B cell (primary cell): ENCODE results near the gene TBXAS1. TPM values are rescaled to one million over a fixed set of nuclear protein-coding genes. Genes with fewer than 3 reads are reported as not detected.

Experiments used
- ATAC-seq: fragments of 200-7000 bp; cut with Tn5 transposase; one replicate; pipeline ENCODE4 v1.10.0; 2021; ENCODE audit warnings: low read depth, mild to moderate bottlenecking, moderate number of reproducible peaks, moderate library complexity
- CTCF ChIA-PET: fragments of 350-600 bp; sonication (Branson Sonifier 250); formaldehyde crosslinking; loops from one replicate; lab custom pipeline; 2021; ENCODE audit warnings: antibody characterized with exemption, inconsistent platforms; lab: Charles Lee
- POLR2A ChIA-PET: fragments of 350-600 bp; sonication (Branson Sonifier 250); formaldehyde crosslinking; loops from one replicate; lab custom pipeline; 2021; ENCODE audit warnings: antibody characterized with exemption; lab: Charles Lee
- DNase-seq: peaks from one replicate; pipeline ENCODE4 v3.0.0; 2013
- H2AFZ ChIP-seq: 2 replicates; pipeline ENCODE4 v1.6.1; 2012; ENCODE audit warnings: mild to moderate bottlenecking, low read depth, low read length; ENCODE audit not compliant: insufficient read depth, poor library complexity, severe bottlenecking
- H3K27ac ChIP-seq, 2 donors: 1 replicate in 1 of 2; 2 replicates in 1 of 2; pipeline ENCODE4 v1.5.1; 2012 to 2013; ENCODE audit warnings: low read length in 2 of 2, mild to moderate bottlenecking in 2 of 2, moderate library complexity in 1 of 2
- H3K27me3 ChIP-seq, 4 experiments: fragments of 200-600 bp in 1 of 4; sonication (generic) in 1 of 4; replicated peaks in 1 of 4; 1 replicate in 2 of 4; 2 replicates in 2 of 4; pipeline versions ENCODE4 v1.6.1 to v1.7.0; 2013 to 2016; ENCODE audit warnings: low read length in 3 of 4, mild to moderate bottlenecking in 2 of 4, mixed read lengths in 1 of 4, moderate library complexity in 1 of 4; ENCODE audit not compliant: insufficient read depth in 4 of 4, control insufficient read depth in 3 of 4; ENCODE audit errors: control extremely low read depth in 1 of 4
- H3K36me3 ChIP-seq, 2 experiments: replicated peaks in 1 of 2; 1 replicate in 1 of 2; 2 replicates in 1 of 2; pipeline versions ENCODE4 v1.6.1 to v1.7.1; 2013; ENCODE audit warnings: low read length in 1 of 2; ENCODE audit not compliant: insufficient read depth in 2 of 2, control insufficient read depth in 1 of 2; ENCODE audit errors: control extremely low read depth in 1 of 2, extremely low read depth in 1 of 2
- H3K4me1 ChIP-seq, 2 donors: fragments of 200-600 bp in 1 of 2; sonication (generic) in 1 of 2; 1 replicate in 1 of 2; 2 replicates in 1 of 2; pipeline versions ENCODE4 v1.5.1 to v1.6.1; 2013 to 2017; ENCODE audit warnings: low read length in 2 of 2; ENCODE audit not compliant: control insufficient read depth in 2 of 2, insufficient read depth in 2 of 2
- H3K4me2 ChIP-seq: replicated peaks from 2 replicates; pipeline ENCODE3; 2012; ENCODE audit warnings: mild to moderate bottlenecking, low read depth, low read length; ENCODE audit not compliant: poor library complexity, severe bottlenecking
- H3K4me3 ChIP-seq, 5 experiments: fragments of 200-600 bp in 1 of 5; sonication (generic) in 1 of 5; 1 replicate in 3 of 5; 2 replicates in 2 of 5; pipeline versions ENCODE4 v1.5.1 to v1.7.0; 2011 to 2016; ENCODE audit warnings: low read length in 4 of 5, mild to moderate bottlenecking in 4 of 5, low read depth in 2 of 5, control low read depth in 1 of 5, moderate library complexity in 1 of 5; ENCODE audit not compliant: insufficient read depth in 1 of 5; ENCODE audit errors: control extremely low read depth in 1 of 5, extremely low read depth in 1 of 5
- H3K79me2 ChIP-seq: fragments of 200-600 bp; sonication (generic); one replicate; pipeline ENCODE4 v1.6.0; 2016; ENCODE audit warnings: low read length; ENCODE audit not compliant: control insufficient read depth, insufficient read depth
- H3K9ac ChIP-seq: fragments of 200-600 bp; sonication (generic); 2 replicates; pipeline ENCODE4 v1.6.1; 2017; ENCODE audit warnings: mild to moderate bottlenecking, low read length, moderate library complexity
- H3K9me3 ChIP-seq, 3 donors: one replicate each; pipeline versions ENCODE4 v1.6.1 to v1.7.1; 2013; ENCODE audit warnings: low read length in 2 of 3; ENCODE audit not compliant: control insufficient read depth in 2 of 3, insufficient read depth in 1 of 3; ENCODE audit errors: control extremely low read depth in 1 of 3
- H4K20me1 ChIP-seq: 2 replicates; pipeline ENCODE4 v1.6.0; 2012; ENCODE audit warnings: mild to moderate bottlenecking, low read length; ENCODE audit not compliant: insufficient read depth, control insufficient read depth, poor library complexity, severe bottlenecking
- H3K27ac Mint-ChIP-seq: one replicate; pipeline ENCODE4 v1.8.0; 2021; ENCODE audit warnings: mixed read lengths
- H3K27me3 Mint-ChIP-seq: one replicate; pipeline ENCODE4 v1.8.0; 2021; ENCODE audit warnings: mixed read lengths
- H3K4me1 Mint-ChIP-seq: one replicate; pipeline ENCODE4 v1.8.0; 2021; ENCODE audit warnings: mixed read lengths
- H3K4me3 Mint-ChIP-seq: one replicate; pipeline ENCODE4 v1.8.0; 2021; ENCODE audit warnings: mixed read lengths
- H3K9me3 Mint-ChIP-seq: one replicate; pipeline ENCODE4 v1.8.0; 2022; ENCODE audit warnings: mixed read lengths; ENCODE audit not compliant: insufficient read depth
- EZH2 ChIP-seq: IDR thresholded peaks from 2 replicates; pipeline ENCODE4 v1.6.1; 2012; ENCODE audit warnings: borderline replicate concordance, low read depth, mild to moderate bottlenecking, moderate library complexity, low read length; ENCODE audit not compliant: insufficient read depth, poor library complexity, severe bottlenecking
- WGBS: methylation state at CpG from one replicate; pipeline ENCODE4 v1.1.5; 2013; ENCODE audit warnings: missing lambda C conversion rate; ENCODE audit not compliant: insufficient coverage; 5-methylcytosine and 5-hydroxymethylcytosine counted together
- intact Hi-C: fragments of 100-400 bp; cut with micrococcal nuclease; formaldehyde crosslinking; loops from one replicate; pipeline ENCODE4 v1.10.0; 2022
- polyA plus RNA-seq: library from polyadenylated mRNA; depleted of rRNA; stranded (reverse); fragments of >200 nt; gene quantifications from 2 replicates; pipeline ENCODE4 v1.2.3, GENCODE V29; 2012
- total RNA-seq, 2 donors: library from RNA; stranded (reverse); fragments of 120-200 nt in 1 of 2; gene quantifications; 1 replicate in 1 of 2; 2 replicates in 1 of 2; pipeline versions ENCODE4 v1.2.3 to v1.2.4, GENCODE V29; 2013 to 2022
- TF ChIP-seq, protein P1 (sequence below): fragments of 200-600 bp; IDR thresholded peaks from one replicate; pipeline ENCODE4 v1.8.0; 2022; ENCODE audit warnings: antibody characterized with exemption, mild to moderate bottlenecking

Gene TBXAS1
- total and polyA plus RNA-seq, 2 donors (not counting 1 experiment from before 2014, with no cell fraction given) = 8.1 to 21.0 TPM

- WGBS = 94% methylated on average over 3 of the region's 6 CpGs
Observed at GRCh38 chr7:139960157-139960556, 131.1 kb downstream of the TBXAS1 start.

GRCh38 chr7:139965942-139966628 is 137.0 kb downstream of the TBXAS1 start:
- no peaks in the 10 kb centered on the region for H3K27me3 ChIP-seq
- H3K9me3 ChIP-seq = no peaks in the 10 kb centered on the region
- no peak overlapping the region for H3K27ac ChIP-seq
- H3K27ac Mint-ChIP-seq = no peak overlapping the region
- H3K4me1 Mint-ChIP-seq = no peaks in the 10 kb centered on the region
- H3K9ac ChIP-seq = no peak overlapping the region
- H4K20me1 ChIP-seq = no peaks in the 10 kb centered on the region
- H3K4me3 Mint-ChIP-seq = no peak overlapping the region
- H3K9me3 Mint-ChIP-seq = no peaks in the 10 kb centered on the region
- no peak for ATAC-seq
- no peaks in the 10 kb centered on the region for H3K4me1 ChIP-seq
- DNase-seq = no peak
- intact Hi-C loops = no loop called here
- 100% methylated on average over 1 of the region's 4 CpGs for WGBS
- no peak overlapping the region for H2AFZ ChIP-seq
- no peak overlapping the region for H3K4me2 ChIP-seq
- H3K36me3 ChIP-seq = no peaks in the 10 kb centered on the region
- no peak for TF ChIP-seq EZH2
- TF ChIP-seq, protein P1, sequence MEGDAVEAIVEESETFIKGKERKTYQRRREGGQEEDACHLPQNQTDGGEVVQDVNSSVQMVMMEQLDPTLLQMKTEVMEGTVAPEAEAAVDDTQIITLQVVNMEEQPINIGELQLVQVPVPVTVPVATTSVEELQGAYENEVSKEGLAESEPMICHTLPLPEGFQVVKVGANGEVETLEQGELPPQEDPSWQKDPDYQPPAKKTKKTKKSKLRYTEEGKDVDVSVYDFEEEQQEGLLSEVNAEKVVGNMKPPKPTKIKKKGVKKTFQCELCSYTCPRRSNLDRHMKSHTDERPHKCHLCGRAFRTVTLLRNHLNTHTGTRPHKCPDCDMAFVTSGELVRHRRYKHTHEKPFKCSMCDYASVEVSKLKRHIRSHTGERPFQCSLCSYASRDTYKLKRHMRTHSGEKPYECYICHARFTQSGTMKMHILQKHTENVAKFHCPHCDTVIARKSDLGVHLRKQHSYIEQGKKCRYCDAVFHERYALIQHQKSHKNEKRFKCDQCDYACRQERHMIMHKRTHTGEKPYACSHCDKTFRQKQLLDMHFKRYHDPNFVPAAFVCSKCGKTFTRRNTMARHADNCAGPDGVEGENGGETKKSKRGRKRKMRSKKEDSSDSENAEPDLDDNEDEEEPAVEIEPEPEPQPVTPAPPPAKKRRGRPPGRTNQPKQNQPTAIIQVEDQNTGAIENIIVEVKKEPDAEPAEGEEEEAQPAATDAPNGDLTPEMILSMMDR = no peak
- ChIA-PET POLR2A (no interaction called here), CTCF (no interaction called here)
- no peaks in the 10 kb centered on the region for H3K79me2 ChIP-seq
- H3K27me3 Mint-ChIP-seq = peaks cover 10% of the 10 kb centered on the region
- H3K4me3 ChIP-seq = no peak overlapping the region

More at GRCh38 chr7:139960157-139960556, 131.1 kb downstream of the TBXAS1 start:
- H3K27me3 ChIP-seq = no peaks in the 10 kb centered on the region
- no peak overlapping the region for H2AFZ ChIP-seq
- no peak overlapping the region for H3K4me3 ChIP-seq
- H3K4me1 ChIP-seq = no peaks in the 10 kb centered on the region
- no peak overlapping the region for H3K4me2 ChIP-seq
- Mint-ChIP-seq H3K27ac (no peak overlapping the region), H3K9me3 (no peaks in the 10 kb centered on the region), H3K27me3 (peaks cover 4% of the 10 kb centered on the region), H3K4me1 (no peaks in the 10 kb centered on the region), H3K4me3 (no peak overlapping the region)
- H3K9me3 ChIP-seq = no peaks in the 10 kb centered on the region
- H3K79me2 ChIP-seq = no peaks in the 10 kb centered on the region
- no peak for ATAC-seq
- TF ChIP-seq, protein P1 = no peak
- no peak for TF ChIP-seq EZH2
- H3K9ac ChIP-seq = no peak overlapping the region
- no peak overlapping the region for H3K27ac ChIP-seq
- DNase-seq = no peak
- intact Hi-C loops = no loop called here
- no peaks in the 10 kb centered on the region for H4K20me1 ChIP-seq
- no peaks in the 10 kb centered on the region for H3K36me3 ChIP-seq
- POLR2A ChIA-PET = no interaction called here
- CTCF ChIA-PET = no interaction called here
